ENCODE results near the gene PLD5. TPM values are rescaled to one million over a fixed set of nuclear protein-coding genes. Genes with fewer than 3 reads are reported as not detected.

Gene PLD5
- total and polyA plus RNA-seq, 2 donors (not counting 3 experiments of a cell fraction or from before 2014, with no cell fraction given) = not detected

- TF ChIP-seq GATA2 (IDR thresholded peaks at IDR 0.05; ENCODE audit: insufficient read depth, insufficient read length, low read depth, low read length) (no peak), CTCF (IDR thresholded peaks at IDR 0.05; ENCODE audit: extremely low read depth in 1 of 2, insufficient read depth in 1 of 2, low read depth in 1 of 2, low read length in 2 of 2) (no peak), JUN (IDR thresholded peaks at IDR 0.05; ENCODE audit: borderline replicate concordance, insufficient read depth, insufficient read length, low read depth) (no peak), POLR2A (IDR thresholded peaks at IDR 0.05; ENCODE audit: low read depth, low read length) (no peak), MAX (IDR thresholded peaks at IDR 0.05; ENCODE audit: insufficient read depth, insufficient read length) (no peak), POLR2AphosphoS5 (IDR thresholded peaks at IDR 0.05; ENCODE audit: insufficient read depth, low read depth, low read length) (no peak), FOS (IDR thresholded peaks at IDR 0.05; ENCODE audit: borderline replicate concordance, insufficient read depth, low read length) (no peak), EZH2 (IDR thresholded peaks at IDR 0.05; ENCODE audit: borderline replicate concordance, low read depth, low read length, severe bottlenecking) (no peak), MYC (IDR thresholded peaks at IDR 0.05; ENCODE audit: low read depth, low read length) (no peak)
- dilution Hi-C loops (cut with MboI; ENCODE audit: extremely low pct_ligation_motif_present, low sequenced_read_pairs) = no loop called here
Observed at GRCh38 chr1:242196914-242197313, 327.6 kb downstream of the PLD5 start.

More at GRCh38 chr1:242196914-242197313, 327.6 kb downstream of the PLD5 start:
- FAIRE-seq (no peak), DNase-seq (ENCODE audit: low read depth, low spot score) (no peak)
- no TSS peak for BruUV-seq (replicated peaks)
- POLR2A ChIA-PET = no interaction called here
- no peak overlapping the region for H3K4me2 ChIP-seq (ENCODE audit: insufficient read depth, low read length)
- H3K9me1 ChIP-seq (replicated peaks; ENCODE audit: control insufficient read depth, extremely low read depth, insufficient read depth, low read length) = no peaks in the 10 kb centered on the region
- peaks cover 2% of the 10 kb centered on the region for H3K9me3 ChIP-seq (replicated peaks; ENCODE audit: control insufficient read depth, insufficient read depth, low read length)
- intact Hi-C loops (cut with micrococcal nuclease) = no loop called here
- H4K20me1 ChIP-seq (replicated peaks; ENCODE audit: control insufficient read depth, extremely low read depth, insufficient read depth, low read length) = no peaks in the 10 kb centered on the region
- CTCF ChIA-PET = no interaction called here
- H3K36me3 ChIP-seq (ENCODE audit: control insufficient read depth in 2 of 2, extremely low read depth in 1 of 2, insufficient read depth in 2 of 2, low read length in 2 of 2) = no peaks in the 10 kb centered on the region
- H3K4me3 ChIP-seq (replicated peaks in 1 of 3; ENCODE audit: insufficient read depth in 1 of 3, low read depth in 1 of 3, low read length in 3 of 3) = no peak overlapping the region
- no peak overlapping the region for H2AFZ ChIP-seq (ENCODE audit: low read depth, low read length)
- no peaks in the 10 kb centered on the region for H3K27me3 ChIP-seq (ENCODE audit: control insufficient read depth in 2 of 2, insufficient read depth in 2 of 2, low read length in 2 of 2)
- no peaks in the 10 kb centered on the region for H3K79me2 ChIP-seq (ENCODE audit: control insufficient read depth, insufficient read depth, low read length)
- H3K27ac ChIP-seq (ENCODE audit: insufficient read depth, low read depth, low read length) = no peak overlapping the region
- no peak overlapping the region for H3K9ac ChIP-seq (replicated peaks; ENCODE audit: extremely low read depth, insufficient read depth, low read length)
- no peaks in the 10 kb centered on the region for H3K4me1 ChIP-seq (ENCODE audit: control insufficient read depth, extremely low read depth, insufficient read depth, low read length)

All from endothelial cell of umbilical vein (primary cell).